Stimulated activated CD8-positive, alpha-beta memory T cell treated with anti-CD3 and anti-CD28 coated beads, Interleukin-15, amount 100 ng/mL, for 48 hours (primary cell): ENCODE data around the gene ARHGDIB.

Experiments
- DNase-seq, 2 donors: peaks; one replicate each; pipeline ENCODE4 v3.0.0-alpha.2; 2020; ENCODE audit warnings: low read depth in 2 of 2

Gene ARHGDIB

GRCh38 chr12:14982991-14983390 is 21.6 kb upstream of the ARHGDIB start:
- no peak for DNase-seq

GRCh38 chr12:14982562-14982961 is 21.2 kb upstream of the ARHGDIB start:
- no peak for DNase-seq

GRCh38 chr12:14981049-14981448 is 19.6 kb upstream of the ARHGDIB start:
- DNase-seq, result no peak

GRCh38 chr12:14979468-14979867 is 18.1 kb upstream of the ARHGDIB start:
- no peak for DNase-seq

GRCh38 chr12:14976658-14977057 is 15.3 kb upstream of the ARHGDIB start:
- no peak for DNase-seq

- DNase-seq, result no peak
These were observed 14.1 kb upstream of the ARHGDIB start for GRCh38 chr12:14975457-14975856.

- DNase-seq, result no peak
These were observed 13.2 kb upstream of the ARHGDIB start for GRCh38 chr12:14974633-14975032.

- DNase-seq, result no peak
These were observed 11.4 kb upstream of the ARHGDIB start, which contains the start of gene PDE6H for GRCh38 chr12:14972816-14973215. PDE6H (plus strand) TSS chr12:14973042; CDS start chr12:14978013, 4,971 bp downstream.

GRCh38 chr12:14970473-14970872 is 9.1 kb upstream of the ARHGDIB start:
- DNase-seq, result no peak

GRCh38 chr12:14968478-14968877 is 7.1 kb upstream of the ARHGDIB start:
- no peak for DNase-seq

- no peak for DNase-seq
These were observed 3.8 kb upstream of the ARHGDIB start for GRCh38 chr12:14965221-14965620.

- no peak for DNase-seq
These were observed 3.0 kb upstream of the ARHGDIB start for GRCh38 chr12:14964406-14964805.

GRCh38 chr12:14963520-14963919 is 2.1 kb upstream of the ARHGDIB start:
- DNase-seq, result no peak

- DNase-seq, result no peak
These were observed 1.4 kb upstream of the ARHGDIB start for GRCh38 chr12:14962797-14963196.

- DNase-seq, result no peak
These were observed 745 bp upstream of the ARHGDIB start for GRCh38 chr12:14962153-14962539.

GRCh38 chr12:14960548-14961465 is 594 bp downstream of the ARHGDIB start:
- DNase-seq, result no peak

GRCh38 chr12:14959916-14960496 is 1.4 kb downstream of the ARHGDIB start:
- DNase-seq, result no peak

GRCh38 chr12:14959463-14959862 is 1.9 kb downstream of the ARHGDIB start:
- no peak for DNase-seq

- no peak for DNase-seq
These were observed 2.3 kb downstream of the ARHGDIB start for GRCh38 chr12:14959126-14959440.

GRCh38 chr12:14958361-14959125 is 2.9 kb downstream of the ARHGDIB start:
- no peak for DNase-seq

- no peak for DNase-seq
These were observed 3.7 kb downstream of the ARHGDIB start for GRCh38 chr12:14957551-14958168.

GRCh38 chr12:14956905-14957304 is 4.5 kb downstream of the ARHGDIB start:
- no peak for DNase-seq
